ENCODE results near the gene BTBD9.

BTBD9 gene

GRCh38 chr6:38610050-38610625 is 29.6 kb downstream of the BTBD9 start:
- DNase-seq (ENCODE audit: low read depth, low spot score): no peak
- POLR2A ChIA-PET: no interaction called here
- no peak overlapping the region for H3K4me3 ChIP-seq (ENCODE audit: low read depth, low read length)
- CTCF ChIA-PET: interaction anchor here (1.5 kb wide), 1 partner anchor 9 kb away, joined by 3 read pairs; no protein-coding TSS in a partner anchor
- no peak for TF ChIP-seq CTCF (IDR thresholded peaks at IDR 0.05; ENCODE audit: insufficient read depth, low read length, missing control alignments)

- POLR2A ChIA-PET: no interaction called here
- CTCF ChIA-PET: no interaction called here
- no peak overlapping the region for H3K4me3 ChIP-seq (ENCODE audit: low read depth, low read length)
- DNase-seq (ENCODE audit: low read depth, low spot score): no peak
- TF ChIP-seq CTCF (IDR thresholded peaks at IDR 0.05; ENCODE audit: insufficient read depth, low read length, missing control alignments): no peak
Observed at GRCh38 chr6:38604700-38605099, 35.0 kb downstream of the BTBD9 start.

- ChIA-PET POLR2A (no interaction called here), CTCF (no interaction called here)
- no peak for TF ChIP-seq CTCF (IDR thresholded peaks at IDR 0.05; ENCODE audit: insufficient read depth, low read length, missing control alignments)
- no peak for DNase-seq (ENCODE audit: low read depth, low spot score)
- H3K4me3 ChIP-seq (ENCODE audit: low read depth, low read length): no peak overlapping the region
Observed at GRCh38 chr6:38603966-38604365, 35.8 kb downstream of the BTBD9 start.

GRCh38 chr6:38603496-38603895 is 36.2 kb downstream of the BTBD9 start:
- POLR2A ChIA-PET: no interaction called here

GRCh38 chr6:38599966-38600550 is 39.7 kb downstream of the BTBD9 start:
- TF ChIP-seq CTCF (IDR thresholded peaks at IDR 0.05; ENCODE audit: insufficient read depth, low read length, missing control alignments): no peak
- DNase-seq (ENCODE audit: low read depth, low spot score): no peak
- no peak overlapping the region for H3K4me3 ChIP-seq (ENCODE audit: low read depth, low read length)
- ChIA-PET CTCF (interaction anchor here (0.7 to 1.8 kb wide), 4 partner anchors 10 to 29 kb away, joined by 3 to 4 read pairs (median 3); no protein-coding TSS in a partner anchor), POLR2A (no interaction called here)

More at GRCh38 chr6:38603496-38603895, 36.2 kb downstream of the BTBD9 start:
- no peak overlapping the region for H3K4me3 ChIP-seq (ENCODE audit: low read depth, low read length)
- CTCF ChIA-PET: no interaction called here
- TF ChIP-seq CTCF (IDR thresholded peaks at IDR 0.05; ENCODE audit: insufficient read depth, low read length, missing control alignments): no peak
- no peak for DNase-seq (ENCODE audit: low read depth, low spot score)

- ChIA-PET CTCF (interaction anchor here (1.8 kb wide), 1 partner anchor 28 kb away, joined by 4 read pairs; no protein-coding TSS in a partner anchor), POLR2A (interaction anchor here (0.7 kb wide), 1 partner anchor 13 kb away, joined by 3 read pairs; no protein-coding TSS in a partner anchor)
Observed at GRCh38 chr6:38599261-38599660, 40.5 kb downstream of the BTBD9 start.

More at GRCh38 chr6:38599261-38599660, 40.5 kb downstream of the BTBD9 start:
- H3K4me3 ChIP-seq (ENCODE audit: low read depth, low read length): no peak overlapping the region
- DNase-seq (ENCODE audit: low read depth, low spot score): no peak
- no peak for TF ChIP-seq CTCF (IDR thresholded peaks at IDR 0.05; ENCODE audit: insufficient read depth, low read length, missing control alignments)

Measured in AG04449 (cell line).